ENCODE results near the gene EPN1. TPM values are rescaled to one million over a fixed set of nuclear protein-coding genes. Genes with fewer than 3 reads are reported as not detected.

Gene EPN1
- total and polyA plus RNA-seq, 9 of the 15 experiments (the other 6 are each of a cell fraction or from before 2014, with no cell fraction given): 0.08 to 138 (median 12.7) TPM

- TF ChIP-seq BRCA1 (IDR thresholded peaks at IDR 0.05) (no peak), BRCA1 (CRISPR knock-in tag; IDR thresholded peaks at IDR 0.05) (no peak), USF1 (CRISPR knock-in tag; IDR thresholded peaks at IDR 0.05) (no peak), TEAD1 (CRISPR knock-in tag; IDR thresholded peaks at IDR 0.05) (0 out of 4 replicates have a peak, but pooled peaks of 1 of the 2 experiments have one; percentile 17), MYC (IDR thresholded peaks at IDR 0.05; ENCODE audit: low read depth, low read length) (no peak), MYC (CRISPR knock-in tag; IDR thresholded peaks at IDR 0.05; ENCODE audit: borderline replicate concordance, low read depth) (peak; percentile 86; the same call in 1 of the 2 replicates), ARID3B (CRISPR knock-in tag; IDR thresholded peaks at IDR 0.05; ENCODE audit: borderline replicate concordance) (no peak), SAP30 (IDR thresholded peaks at IDR 0.05; ENCODE audit: borderline replicate concordance, insufficient read depth, low read depth, low read length, poor library complexity, severe bottlenecking) (peak; percentile 56), CHD1 (IDR thresholded peaks at IDR 0.05; ENCODE audit: low read length) (peak; percentile 76), HMG20A (CRISPR knock-in tag; conservative IDR thresholded peaks at IDR 0.05) (no peak), NFATC3 (IDR thresholded peaks at IDR 0.05) (no peak), EZH2 (IDR thresholded peaks at IDR 0.05; ENCODE audit: borderline replicate concordance, low read depth, low read length) (no peak), RBBP5 (IDR thresholded peaks at IDR 0.05; ENCODE audit: borderline replicate concordance, insufficient read depth, low read length, poor library complexity, severe bottlenecking) (no peak), ZNF740 (CRISPR knock-in tag; IDR thresholded peaks at IDR 0.05) (no peak), ZNF740 (tag; IDR thresholded peaks at IDR 0.05) (0 out of 4 replicates have a peak, but pooled peaks of 1 of the 2 experiments have one; percentile 45), RBM39 (optimal IDR thresholded peaks at IDR 0.05; ENCODE audit: low read depth, low read length) (no peak), YY1 (IDR thresholded peaks at IDR 0.05; ENCODE audit: borderline replicate concordance in 1 of 3, control insufficient read depth in 1 of 3, extremely low read depth in 1 of 3, insufficient read depth in 3 of 3, insufficient read length in 1 of 3, insufficient replicate concordance in 2 of 3, low read depth in 1 of 3, low read length in 2 of 3) (peak in 1 of 3 experiments; percentile 7), THRA (IDR thresholded peaks at IDR 0.05) (no peak), HBP1 (CRISPR knock-in tag; IDR thresholded peaks at IDR 0.05) (peak; percentile 59; the same call in 1 of the 2 replicates), POLR2A (conservative IDR thresholded peaks at IDR 0.05) (peak; percentile 57), GABPB2 (CRISPR knock-in tag; conservative IDR thresholded peaks at IDR 0.05) (no peak)
Observed at GRCh38 chr19:55641426-55642152, 33.4 kb upstream of the EPN1 start (continued).
